ENCODE results near the gene MT1H.
"Not testable (repeated sequence)": the region's sequence is repeated elsewhere in the genome, so short reads cannot be mapped to it uniquely, and the experiment has no call there.

The MT1H gene

GRCh38 chr16:56662357-56663354 lies 7.0 kb upstream of the MT1H start:
- no peak overlapping the region for H3K27ac ChIP-seq (ENCODE audit: low read depth, low read length)
- H3K9ac ChIP-seq (ENCODE audit: low read length in 5 of 5): no peak overlapping the region
- H3K27me3 ChIP-seq (ENCODE audit: control insufficient read depth in 5 of 5, insufficient read depth in 4 of 5, low read length in 5 of 5): peaks cover 4 to 17% (median 13%) of the 10 kb centered on the region in 5 donors
- H3K4me1 ChIP-seq (ENCODE audit: control insufficient read depth in 5 of 5, insufficient read depth in 5 of 5, low read length in 5 of 5): peaks cover 3 to 18% (median 14%) of the 10 kb centered on the region in 5 donors
- no peaks in the 10 kb centered on the region for H3K36me3 ChIP-seq (ENCODE audit: control insufficient read depth in 5 of 5, insufficient read depth in 5 of 5, low read length in 5 of 5)
- no peak overlapping the region for H3K4me3 ChIP-seq (ENCODE audit: low read depth in 1 of 5, low read length in 5 of 5)
- H3K9me3 ChIP-seq (ENCODE audit: control insufficient read depth in 5 of 5, low read length in 5 of 5): no peaks in the 10 kb centered on the region

- no peaks in the 10 kb centered on the region for H3K36me3 ChIP-seq (ENCODE audit: control insufficient read depth in 5 of 5, insufficient read depth in 5 of 5, low read length in 5 of 5)
- H3K4me1 ChIP-seq (ENCODE audit: control insufficient read depth in 5 of 5, insufficient read depth in 5 of 5, low read length in 5 of 5): peaks cover 0 to 17% (median 11%) of the 10 kb centered on the region in 5 donors
- H3K9ac ChIP-seq (ENCODE audit: low read length in 5 of 5): no peak overlapping the region
- H3K27ac ChIP-seq (ENCODE audit: low read depth, low read length): no peak overlapping the region
- H3K4me3 ChIP-seq (ENCODE audit: low read depth in 1 of 5, low read length in 5 of 5): no peak overlapping the region
- H3K27me3 ChIP-seq (ENCODE audit: control insufficient read depth in 5 of 5, insufficient read depth in 4 of 5, low read length in 5 of 5): peaks cover 4 to 30% (median 26%) of the 10 kb centered on the region in 5 donors
- H3K9me3 ChIP-seq (ENCODE audit: control insufficient read depth in 5 of 5, low read length in 5 of 5): no peaks in the 10 kb centered on the region
These were observed 5.1 kb upstream of the MT1H start for GRCh38 chr16:56664506-56664905.

- peaks cover 4 to 39% (median 26%) of the 10 kb centered on the region in 5 donors for H3K27me3 ChIP-seq (ENCODE audit: control insufficient read depth in 5 of 5, insufficient read depth in 4 of 5, low read length in 5 of 5)
These were observed 4.0 kb upstream of the MT1H start for GRCh38 chr16:56665286-56666261.

GRCh38 chr16:56667581-56668571 lies 1.7 kb upstream of the MT1H start, which contains the start of gene MT1G:
TSS of gene MT1G (minus strand) at chr16:56668065. CDS start at chr16:56667993, 72 bp downstream.
- H3K36me3 ChIP-seq (ENCODE audit: control insufficient read depth in 5 of 5, insufficient read depth in 5 of 5, low read length in 5 of 5): no peaks in the 10 kb centered on the region
- H3K9me3 ChIP-seq (ENCODE audit: control insufficient read depth in 5 of 5, low read length in 5 of 5): no peaks in the 10 kb centered on the region
- H3K9ac ChIP-seq (ENCODE audit: low read length in 5 of 5): no peak within 1 kb of the TSS
- no peak within 1 kb of the TSS for H3K27ac ChIP-seq (ENCODE audit: low read depth, low read length)
- H3K27me3 ChIP-seq (ENCODE audit: control insufficient read depth in 5 of 5, insufficient read depth in 4 of 5, low read length in 5 of 5): peaks cover 1 to 34% (median 22%) of the 10 kb centered on the region in 5 donors
- H3K4me1 ChIP-seq (ENCODE audit: control insufficient read depth in 5 of 5, insufficient read depth in 5 of 5, low read length in 5 of 5): peaks cover 0 to 21% (median 17%) of the 10 kb centered on the region in 5 donors
- peak within 1 kb of the TSS in 4 of 5 donors; percentile 17 to 41 (median 26) for H3K4me3 ChIP-seq (ENCODE audit: low read depth in 1 of 5, low read length in 5 of 5)

More at GRCh38 chr16:56665286-56666261, 4.0 kb upstream of the MT1H start:
- not testable (repeated sequence) for H3K36me3 ChIP-seq (ENCODE audit: control insufficient read depth in 5 of 5, insufficient read depth in 5 of 5, low read length in 5 of 5); H3K9ac ChIP-seq (ENCODE audit: low read length in 5 of 5); H3K9me3 ChIP-seq (ENCODE audit: control insufficient read depth in 5 of 5, low read length in 5 of 5); H3K4me3 ChIP-seq (ENCODE audit: low read depth in 1 of 5, low read length in 5 of 5); H3K27ac ChIP-seq (ENCODE audit: low read depth, low read length)
- H3K4me1 ChIP-seq (ENCODE audit: control insufficient read depth in 5 of 5, insufficient read depth in 5 of 5, low read length in 5 of 5): peaks cover 0 to 24% (median 17%) of the 10 kb centered on the region in 5 donors

GRCh38 chr16:56669840-56670619 lies 416 bp downstream of the MT1H start:
- Histone ChIP-seq H3K36me3 (ENCODE audit: control insufficient read depth in 5 of 5, insufficient read depth in 5 of 5, low read length in 5 of 5) (no peaks in the 10 kb centered on the region), H3K9ac (ENCODE audit: low read length in 5 of 5) (no peak overlapping the region), H3K27ac (ENCODE audit: low read depth, low read length) (no peak overlapping the region), H3K27me3 (ENCODE audit: control insufficient read depth in 5 of 5, insufficient read depth in 4 of 5, low read length in 5 of 5) (peaks cover 0 to 28% (median 15%) of the 10 kb centered on the region in 5 donors), H3K9me3 (ENCODE audit: control insufficient read depth in 5 of 5, low read length in 5 of 5) (no peaks in the 10 kb centered on the region), H3K4me3 (ENCODE audit: low read depth in 1 of 5, low read length in 5 of 5) (no peak overlapping the region), H3K4me1 (ENCODE audit: control insufficient read depth in 5 of 5, insufficient read depth in 5 of 5, low read length in 5 of 5) (peaks cover 0 to 21% (median 17%) of the 10 kb centered on the region in 5 donors)

DNA sequence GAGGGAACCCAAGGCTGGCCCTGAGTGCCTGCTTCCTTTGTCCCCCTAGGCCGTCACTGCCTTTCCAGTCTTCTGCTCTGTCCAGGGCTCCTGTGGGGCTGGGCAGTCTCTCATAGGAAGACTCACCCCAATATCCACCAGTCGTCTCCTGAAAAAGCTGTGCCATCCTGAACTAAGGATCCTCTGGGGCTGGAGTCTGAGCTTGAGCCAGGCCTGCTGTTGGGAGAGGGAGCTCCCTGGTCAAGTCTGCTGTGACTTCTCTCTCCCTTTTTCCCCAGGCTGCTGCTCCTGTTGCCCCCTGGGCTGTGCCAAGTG lies 963 bp downstream of the MT1H start:
- Histone ChIP-seq H3K9ac (ENCODE audit: low read length in 5 of 5) (no peak overlapping the region), H3K27me3 (ENCODE audit: control insufficient read depth in 5 of 5, insufficient read depth in 4 of 5, low read length in 5 of 5) (peaks cover 0 to 32% (median 15%) of the 10 kb centered on the region in 5 donors)

GRCh38 chr16:56671691-56672090 lies 2.1 kb downstream of the MT1H start:
- Histone ChIP-seq H3K27me3 (ENCODE audit: control insufficient read depth in 5 of 5, insufficient read depth in 4 of 5, low read length in 5 of 5) (peaks cover 0 to 36% (median 15%) of the 10 kb centered on the region in 5 donors), H3K4me1 (ENCODE audit: control insufficient read depth in 5 of 5, insufficient read depth in 5 of 5, low read length in 5 of 5) (peaks cover 0 to 25% (median 17%) of the 10 kb centered on the region in 5 donors)
- not testable (repeated sequence) for H3K9ac ChIP-seq (ENCODE audit: low read length in 5 of 5); H3K36me3 ChIP-seq (ENCODE audit: control insufficient read depth in 5 of 5, insufficient read depth in 5 of 5, low read length in 5 of 5); H3K4me3 ChIP-seq (ENCODE audit: low read depth in 1 of 5, low read length in 5 of 5); H3K9me3 ChIP-seq (ENCODE audit: control insufficient read depth in 5 of 5, low read length in 5 of 5); H3K27ac ChIP-seq (ENCODE audit: low read depth, low read length)

More for the DNA sequence above, 963 bp downstream of the MT1H start:
- peaks cover 0 to 21% (median 17%) of the 10 kb centered on the region in 5 donors for H3K4me1 ChIP-seq (ENCODE audit: control insufficient read depth in 5 of 5, insufficient read depth in 5 of 5, low read length in 5 of 5)
- no peak overlapping the region for H3K4me3 ChIP-seq (ENCODE audit: low read depth in 1 of 5, low read length in 5 of 5)
- H3K27ac ChIP-seq (ENCODE audit: low read depth, low read length): no peak overlapping the region
- H3K36me3 ChIP-seq (ENCODE audit: control insufficient read depth in 5 of 5, insufficient read depth in 5 of 5, low read length in 5 of 5): no peaks in the 10 kb centered on the region
- no peaks in the 10 kb centered on the region for H3K9me3 ChIP-seq (ENCODE audit: control insufficient read depth in 5 of 5, low read length in 5 of 5)

GRCh38 chr16:56672171-56672570 lies 2.6 kb downstream of the MT1H start:
- H3K9ac ChIP-seq (ENCODE audit: low read length in 5 of 5); H3K27ac ChIP-seq (ENCODE audit: low read depth, low read length); H3K36me3 ChIP-seq (ENCODE audit: control insufficient read depth in 5 of 5, insufficient read depth in 5 of 5, low read length in 5 of 5); H3K9me3 ChIP-seq (ENCODE audit: control insufficient read depth in 5 of 5, low read length in 5 of 5); H3K4me3 ChIP-seq (ENCODE audit: low read depth in 1 of 5, low read length in 5 of 5): not testable (repeated sequence)
- Histone ChIP-seq H3K27me3 (ENCODE audit: control insufficient read depth in 5 of 5, insufficient read depth in 4 of 5, low read length in 5 of 5) (peaks cover 0 to 39% (median 15%) of the 10 kb centered on the region in 5 donors), H3K4me1 (ENCODE audit: control insufficient read depth in 5 of 5, insufficient read depth in 5 of 5, low read length in 5 of 5) (peaks cover 0 to 25% (median 17%) of the 10 kb centered on the region in 5 donors)
